Astrocyte of the spinal cord (primary cell): ENCODE results near the gene HBG2.
"Not testable (repeated sequence)": the region's sequence is repeated elsewhere in the genome, so short reads cannot be mapped to it uniquely, and the experiment has no call there.

ENCODE experiments used
- DNase-seq: peaks from one replicate; pipeline ENCODE4 v3.0.0; 2011; ENCODE audit warnings: low read depth, low spot score
- H3K4me3 ChIP-seq: 2 replicates; pipeline ENCODE4 v1.5.1; 2011; ENCODE audit warnings: low read depth, mild to moderate bottlenecking, low read length, moderate library complexity
- in situ Hi-C: cut with HindIII; loops from 2 replicates; pipeline ENCODE4 v1.10.0; 2017; ENCODE audit warnings: low sequenced_read_pairs
- TF ChIP-seq, protein P1 (sequence below): IDR thresholded peaks from 2 replicates; pipeline ENCODE4 v1.5.1; 2012; ENCODE audit warnings: low read depth, mild to moderate bottlenecking, low read length, inconsistent platforms

The HBG2 gene

DNA sequence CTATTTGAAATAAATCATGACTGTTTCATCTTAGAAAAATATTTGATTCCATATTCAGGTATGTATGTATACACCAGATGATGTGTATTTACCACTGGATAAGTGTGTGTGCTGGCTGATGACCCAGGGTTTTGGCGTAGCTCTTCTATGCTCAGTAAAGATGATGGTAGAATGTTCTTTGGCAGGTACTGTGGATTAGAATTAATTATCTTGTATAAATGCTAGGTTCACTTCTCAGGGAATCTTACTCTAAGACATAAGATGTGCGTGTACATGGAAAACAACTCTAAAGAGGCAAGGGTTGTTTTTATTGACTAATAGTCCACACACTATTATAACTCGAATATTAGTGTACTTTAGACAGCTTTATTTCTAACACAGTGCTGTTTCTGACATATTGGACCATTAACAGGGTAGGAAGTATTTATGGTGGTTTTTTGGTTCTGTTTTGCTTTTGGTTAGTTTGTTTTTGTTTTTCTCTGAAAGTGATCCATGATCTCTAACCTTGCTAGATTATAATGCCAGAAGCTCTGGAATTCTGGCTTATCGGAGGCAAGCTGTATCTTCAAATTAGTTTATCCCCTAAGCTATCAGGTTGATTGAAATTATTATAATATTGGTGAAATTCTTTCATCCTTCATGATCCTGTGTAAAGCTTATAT lies 3.9 kb downstream of the HBG2 start:
- no peak overlapping the region for H3K4me3 ChIP-seq

DNA sequence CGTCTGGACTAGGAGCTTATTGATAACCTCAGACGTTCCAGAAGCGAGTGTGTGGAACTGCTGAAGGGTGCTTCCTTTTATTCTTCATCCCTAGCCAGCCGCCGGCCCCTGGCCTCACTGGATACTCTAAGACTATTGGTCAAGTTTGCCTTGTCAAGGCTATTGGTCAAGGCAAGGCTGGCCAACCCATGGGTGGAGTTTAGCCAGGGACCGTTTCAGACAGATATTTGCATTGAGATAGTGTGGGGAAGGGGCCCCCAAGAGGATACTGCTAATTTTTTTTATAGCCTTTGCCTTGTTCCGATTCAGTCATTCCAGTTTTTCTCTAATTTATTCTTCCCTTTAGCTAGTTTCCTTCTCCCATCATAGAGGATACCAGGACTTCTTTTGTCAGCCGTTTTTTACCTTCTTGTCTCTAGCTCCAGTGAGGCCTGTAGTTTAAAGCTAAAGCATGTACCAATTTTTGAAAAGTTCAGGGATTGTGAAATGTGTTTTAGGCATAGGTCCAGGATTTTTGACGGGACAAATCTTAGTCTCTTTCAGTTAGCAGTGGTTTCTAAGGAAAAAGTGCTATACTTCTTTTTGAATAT lies 4.7 kb downstream of the HBG2 start, which contains the start of gene HBG1:
TSS of gene HBG1 (minus strand) at position 51 of the 590 bp plus-strand sequence. CDS start 53 bp downstream, outside the sequence.
- H3K4me3 ChIP-seq, in situ Hi-C loops, DNase-seq: not testable (repeated sequence)

More for the DNA sequence above, 3.9 kb downstream of the HBG2 start:
- in situ Hi-C loops, result no loop called here
- no peak for DNase-seq
- TF ChIP-seq, protein P1, sequence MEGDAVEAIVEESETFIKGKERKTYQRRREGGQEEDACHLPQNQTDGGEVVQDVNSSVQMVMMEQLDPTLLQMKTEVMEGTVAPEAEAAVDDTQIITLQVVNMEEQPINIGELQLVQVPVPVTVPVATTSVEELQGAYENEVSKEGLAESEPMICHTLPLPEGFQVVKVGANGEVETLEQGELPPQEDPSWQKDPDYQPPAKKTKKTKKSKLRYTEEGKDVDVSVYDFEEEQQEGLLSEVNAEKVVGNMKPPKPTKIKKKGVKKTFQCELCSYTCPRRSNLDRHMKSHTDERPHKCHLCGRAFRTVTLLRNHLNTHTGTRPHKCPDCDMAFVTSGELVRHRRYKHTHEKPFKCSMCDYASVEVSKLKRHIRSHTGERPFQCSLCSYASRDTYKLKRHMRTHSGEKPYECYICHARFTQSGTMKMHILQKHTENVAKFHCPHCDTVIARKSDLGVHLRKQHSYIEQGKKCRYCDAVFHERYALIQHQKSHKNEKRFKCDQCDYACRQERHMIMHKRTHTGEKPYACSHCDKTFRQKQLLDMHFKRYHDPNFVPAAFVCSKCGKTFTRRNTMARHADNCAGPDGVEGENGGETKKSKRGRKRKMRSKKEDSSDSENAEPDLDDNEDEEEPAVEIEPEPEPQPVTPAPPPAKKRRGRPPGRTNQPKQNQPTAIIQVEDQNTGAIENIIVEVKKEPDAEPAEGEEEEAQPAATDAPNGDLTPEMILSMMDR, result no peak

DNA sequence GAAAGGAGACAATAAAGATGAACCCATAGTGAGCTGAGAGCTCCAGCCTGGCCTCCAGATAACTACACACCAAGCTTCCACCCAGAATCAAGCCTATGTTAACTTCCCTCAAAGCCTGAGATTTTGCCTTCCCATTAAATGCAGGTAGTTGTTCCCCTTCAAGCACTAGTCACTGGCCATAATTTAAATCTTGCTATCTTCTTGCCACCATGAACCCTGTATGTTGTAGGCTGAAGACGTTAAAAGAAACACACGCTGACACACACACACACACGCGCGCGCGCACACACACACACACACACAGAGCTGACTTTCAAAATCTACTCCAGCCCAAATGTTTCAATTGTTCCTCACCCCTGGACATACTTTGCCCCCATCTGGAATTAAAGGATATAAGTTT lies 6.1 kb downstream of the HBG2 start:
- H3K4me3 ChIP-seq, DNase-seq, in situ Hi-C loops: not testable (repeated sequence)

DNA sequence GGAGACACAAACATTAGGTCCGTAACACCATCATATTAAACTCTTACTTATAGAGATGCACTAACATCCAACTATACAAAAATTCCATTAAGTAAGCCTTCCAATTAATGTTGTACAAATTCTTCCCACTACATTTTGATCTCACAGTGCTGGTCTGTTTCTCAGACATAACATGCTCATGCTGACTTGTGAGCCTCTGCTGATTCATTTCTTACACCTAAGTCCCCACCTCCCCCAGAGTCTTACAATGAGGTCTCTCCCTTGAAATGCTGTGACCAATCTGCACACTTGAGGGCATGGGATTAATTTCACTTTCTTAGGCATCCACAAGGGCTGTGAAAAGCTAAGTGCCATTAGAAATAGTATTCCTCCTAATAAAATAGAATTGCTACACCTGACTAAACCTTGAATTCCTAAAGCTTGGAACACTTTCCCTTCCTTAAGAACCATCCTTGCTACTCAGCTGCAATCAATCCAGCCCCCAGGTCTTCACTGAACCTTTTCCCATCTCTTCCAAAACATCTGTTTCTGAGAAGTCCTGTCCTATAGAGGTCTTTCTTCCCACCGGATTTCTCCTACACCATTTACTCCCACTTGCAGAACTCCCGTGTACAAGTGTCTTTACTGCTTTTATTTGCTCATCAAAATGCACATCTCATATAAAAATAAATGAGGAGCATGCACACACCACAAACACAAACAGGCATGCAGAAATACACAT lies 6.9 kb downstream of the HBG2 start:
- no peak overlapping the region for H3K4me3 ChIP-seq
- in situ Hi-C loops, result no loop called here
- TF ChIP-seq, protein P1, result no peak
- no peak for DNase-seq

DNA sequence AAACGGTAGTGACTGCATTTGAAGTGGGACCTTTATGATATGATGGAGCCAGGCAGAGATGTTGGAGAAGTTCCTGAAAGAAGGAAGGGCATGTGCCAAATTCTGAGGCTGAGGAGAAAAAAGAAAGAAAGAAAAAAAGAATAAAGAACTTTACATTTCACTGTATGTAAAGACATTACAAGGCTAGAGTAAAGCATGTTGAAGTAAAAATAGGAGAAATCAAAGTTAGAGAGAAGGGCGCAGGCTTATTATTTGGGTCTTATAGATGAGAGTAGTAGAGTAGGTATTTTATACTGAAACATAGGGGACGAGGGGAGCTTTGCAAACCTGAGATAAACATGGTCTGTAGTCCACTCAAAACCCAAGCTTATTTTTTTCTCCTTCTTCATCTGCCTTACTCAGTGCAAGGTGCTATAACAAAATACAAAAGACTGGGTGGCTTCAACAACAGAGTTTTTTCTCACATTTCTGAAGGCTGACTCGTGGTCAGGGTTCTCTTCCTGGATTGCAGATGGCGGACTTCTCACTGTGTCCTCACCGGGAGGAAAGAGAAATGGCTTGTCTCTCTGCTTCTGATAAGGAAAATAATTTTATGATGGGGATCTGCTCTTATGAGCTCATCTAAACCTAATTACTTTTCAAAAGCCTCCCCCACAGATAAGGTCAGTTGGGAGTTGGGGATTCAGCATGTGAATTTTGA lies 7.7 kb downstream of the HBG2 start:
- H3K4me3 ChIP-seq, result no peak overlapping the region
- in situ Hi-C loops, result no loop called here
- no peak for DNase-seq
- TF ChIP-seq, protein P1, result no peak

DNA sequence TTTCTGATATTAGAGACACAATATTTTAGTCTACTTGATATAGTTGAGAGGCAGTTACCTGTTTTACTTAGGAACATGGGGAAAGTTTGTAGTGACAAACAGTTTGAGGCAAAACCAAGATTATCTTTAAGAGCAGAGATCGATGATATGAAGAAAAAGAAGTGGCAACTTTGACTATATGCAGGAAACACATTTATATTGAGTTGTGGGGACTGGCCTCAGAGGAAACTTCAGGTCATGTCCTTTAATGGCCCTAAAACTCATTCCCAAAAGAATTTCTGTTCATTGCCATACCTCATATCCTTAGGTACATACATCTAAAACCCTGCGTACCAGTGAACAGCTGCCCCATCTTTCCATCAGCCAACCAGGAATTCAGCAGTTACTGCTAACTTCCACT lies 9.4 kb downstream of the HBG2 start:
- DNase-seq, result no peak
- H3K4me3 ChIP-seq, result no peak overlapping the region
- TF ChIP-seq, protein P1, result no peak
- in situ Hi-C loops, result no loop called here

DNA sequence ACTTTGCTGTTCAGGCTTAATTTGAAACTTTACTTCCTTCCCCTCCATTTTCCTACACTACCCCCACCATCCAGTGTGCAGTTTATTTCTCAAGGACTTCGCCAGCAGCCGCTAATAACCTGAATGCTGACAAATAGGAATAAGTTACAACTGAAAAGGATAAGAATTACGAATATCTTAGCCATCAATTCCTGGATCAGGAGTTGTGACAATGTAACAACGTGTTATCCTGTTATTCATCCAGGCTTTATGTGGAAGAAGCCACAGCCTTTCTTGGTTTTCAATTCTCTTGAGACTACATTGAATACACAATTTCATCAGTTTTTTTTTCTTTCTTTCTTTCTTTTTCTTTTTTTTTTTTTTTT lies 10.8 kb downstream of the HBG2 start:
- no peak overlapping the region for H3K4me3 ChIP-seq
- in situ Hi-C loops, result no loop called here
- TF ChIP-seq, protein P1, result no peak

More for the DNA sequence above, 10.8 kb downstream of the HBG2 start:
- no peak for DNase-seq
